Neural cell (in vitro differentiated cells): ENCODE measurements around the gene PPP2R2D. TPM values are rescaled to one million over a fixed set of nuclear protein-coding genes. Genes with fewer than 3 reads are reported as not detected.

Experiments used
- H2AFZ ChIP-seq: fragments of 200-600, 300-800 bp; sonication (generic), shearing (Covaris generic); 2 replicates; pipeline ENCODE4 v1.6.0; 2014; ENCODE audit warnings: low read depth, mild to moderate bottlenecking, antibody characterized with exemption, low read length, moderate library complexity
- H3F3A ChIP-seq: fragments of 200-600 bp; shearing (Covaris generic); 2 replicates; pipeline ENCODE4 v1.6.1; 2016; ENCODE audit warnings: mild to moderate bottlenecking, moderate library complexity, mixed read lengths, antibody characterized with exemption, low read length; ENCODE audit not compliant: insufficient read depth, poor library complexity, severe bottlenecking
- H3K27ac ChIP-seq: fragments of 200-600, 300-800 bp; sonication (generic), shearing (Covaris generic); 2 replicates; pipeline ENCODE4 v1.5.1; 2014; ENCODE audit warnings: mild to moderate bottlenecking, low read length, moderate library complexity
- H3K27me3 ChIP-seq: fragments of 300-800, 200-600 bp; sonication (generic), shearing (Covaris generic); 2 replicates; pipeline ENCODE4 v1.6.0; 2014; ENCODE audit warnings: mild to moderate bottlenecking, low read depth, low read length, moderate library complexity; ENCODE audit not compliant: insufficient read depth
- H3K36me3 ChIP-seq: fragments of 300-800, 200-600 bp; sonication (generic), shearing (Covaris generic); 2 replicates; pipeline ENCODE4 v1.5.1; 2014; ENCODE audit warnings: mild to moderate bottlenecking, antibody characterized with exemption, low read length, moderate library complexity; ENCODE audit not compliant: insufficient read depth
- H3K4me2 ChIP-seq: fragments of 300-800, 200-600 bp; sonication (generic), shearing (Covaris generic); 2 replicates; pipeline ENCODE4 v1.6.0; 2014; ENCODE audit warnings: mild to moderate bottlenecking, low read length
- H3K4me3 ChIP-seq: fragments of 300-800, 200-600 bp; sonication (generic), shearing (Covaris generic); 2 replicates; pipeline ENCODE4 v1.5.1; 2014; ENCODE audit warnings: mild to moderate bottlenecking, low read length, moderate library complexity
- H3K79me2 ChIP-seq: fragments of 200-600 bp; shearing (Covaris generic); replicated peaks from 2 replicates; pipeline ENCODE4 v1.6.0; 2014; ENCODE audit warnings: mild to moderate bottlenecking, low read length, moderate library complexity; ENCODE audit not compliant: insufficient read depth
- H3K9ac ChIP-seq: fragments of 300-800, 200-600 bp; sonication (generic), shearing (Covaris generic); 2 replicates; pipeline ENCODE4 v1.6.1; 2016; ENCODE audit warnings: mild to moderate bottlenecking, low read length, mixed read lengths
- H3K9me2 ChIP-seq: fragments of 200-600 bp; shearing (Covaris generic); 2 replicates; pipeline ENCODE4 v1.6.1; 2016; ENCODE audit warnings: mild to moderate bottlenecking, low read length, mixed read lengths; ENCODE audit not compliant: insufficient read depth
- H3K9me3 ChIP-seq: fragments of 200-600, 300-800 bp; sonication (generic), shearing (Covaris generic); 2 replicates; pipeline ENCODE4 v1.6.1; 2016; ENCODE audit warnings: mild to moderate bottlenecking, mixed run types, low read length, moderate library complexity, mixed read lengths
- H4K20me1 ChIP-seq: fragments of 200-600 bp; shearing (Covaris generic); 2 replicates; pipeline ENCODE4 v1.6.1; 2016; ENCODE audit warnings: mild to moderate bottlenecking, mixed run types; ENCODE audit not compliant: insufficient read depth
- EP300 ChIP-seq: fragments of 450-650 bp; conservative IDR thresholded peaks from 2 replicates; pipeline ENCODE4 v1.6.1; 2014; ENCODE audit warnings: antibody characterized with exemption, mild to moderate bottlenecking, moderate library complexity; ENCODE audit not compliant: poor library complexity, severe bottlenecking
- EZH2 ChIP-seq: fragments of 200-600, 300-800 bp; shearing (Covaris generic), sonication (generic); IDR thresholded peaks from 2 replicates; pipeline ENCODE4 v1.6.1; 2014; ENCODE audit warnings: antibody characterized with exemption, low read length, borderline replicate concordance, mild to moderate bottlenecking; ENCODE audit not compliant: insufficient read depth, poor library complexity, severe bottlenecking
- MXI1 ChIP-seq: fragments of 450-650 bp; conservative IDR thresholded peaks from 2 replicates; pipeline ENCODE4 v1.6.1; 2014; ENCODE audit warnings: antibody characterized with exemption, mild to moderate bottlenecking; ENCODE audit not compliant: poor library complexity, severe bottlenecking
- POLR2AphosphoS5 ChIP-seq: IDR thresholded peaks from 2 replicates; pipeline ENCODE4 v1.6.1; 2012
- RAD21 ChIP-seq: fragments of 450-650 bp; conservative IDR thresholded peaks from 2 replicates; pipeline ENCODE4 v1.6.1; 2014; ENCODE audit warnings: antibody characterized with exemption, mild to moderate bottlenecking, moderate library complexity
- SMC3 ChIP-seq: fragments of 450-650 bp; conservative IDR thresholded peaks from 2 replicates; pipeline ENCODE4 v1.6.1; 2014; ENCODE audit warnings: antibody characterized with exemption, mild to moderate bottlenecking, moderate library complexity; ENCODE audit not compliant: poor library complexity
- TAF1 ChIP-seq: IDR thresholded peaks from 2 replicates; pipeline ENCODE4 v1.6.1; 2012; ENCODE audit warnings: low read depth
- polyA plus RNA-seq: library from polyadenylated mRNA; depleted of rRNA; stranded (reverse); fragments of >200 nt; gene quantifications from 2 replicates; pipeline ENCODE4 v1.2.3, GENCODE V29; 2014
- TF ChIP-seq, protein P1 (sequence below): fragments of 450-650 bp; IDR thresholded peaks from 2 replicates; pipeline ENCODE4 v1.5.1; 2014; ENCODE audit warnings: antibody characterized with exemption, mild to moderate bottlenecking, moderate library complexity; ENCODE audit not compliant: poor library complexity, severe bottlenecking
- TF ChIP-seq, protein P2 (sequence below): IDR thresholded peaks from 2 replicates; pipeline ENCODE4 v1.6.1; 2012; ENCODE audit warnings: borderline replicate concordance

Gene PPP2R2D
- polyA plus RNA-seq, 1 donor from 2014 or later, result 71.7 TPM

DNA sequence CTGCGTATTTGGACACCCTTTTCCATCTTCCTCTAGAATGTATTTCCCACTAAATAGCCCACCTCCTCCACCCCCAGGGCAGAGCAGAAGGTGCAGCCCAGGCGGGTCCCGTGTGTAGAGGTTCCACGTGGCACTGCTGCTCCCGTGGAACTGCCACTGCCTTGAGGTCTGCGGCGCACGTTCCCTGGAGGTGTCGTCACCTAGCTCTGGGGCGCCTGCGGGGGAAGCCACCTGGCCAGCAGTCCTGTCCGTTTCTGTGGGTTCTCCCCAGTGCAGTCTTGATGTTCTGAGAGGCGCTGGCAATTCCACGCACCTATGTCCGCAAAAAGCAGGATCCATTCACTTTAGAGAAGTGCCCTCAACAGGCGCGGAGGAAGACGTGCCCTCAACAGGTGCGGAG lies 59.0 kb downstream of the PPP2R2D start:
- H3K9ac ChIP-seq, result no peak overlapping the region
- no peaks in the 10 kb centered on the region for H3K27me3 ChIP-seq
- no peaks in the 10 kb centered on the region for H3K9me2 ChIP-seq
- no peaks in the 10 kb centered on the region for H3K9me3 ChIP-seq
- H3F3A ChIP-seq, result no peaks in the 10 kb centered on the region
- TF ChIP-seq, protein P1, sequence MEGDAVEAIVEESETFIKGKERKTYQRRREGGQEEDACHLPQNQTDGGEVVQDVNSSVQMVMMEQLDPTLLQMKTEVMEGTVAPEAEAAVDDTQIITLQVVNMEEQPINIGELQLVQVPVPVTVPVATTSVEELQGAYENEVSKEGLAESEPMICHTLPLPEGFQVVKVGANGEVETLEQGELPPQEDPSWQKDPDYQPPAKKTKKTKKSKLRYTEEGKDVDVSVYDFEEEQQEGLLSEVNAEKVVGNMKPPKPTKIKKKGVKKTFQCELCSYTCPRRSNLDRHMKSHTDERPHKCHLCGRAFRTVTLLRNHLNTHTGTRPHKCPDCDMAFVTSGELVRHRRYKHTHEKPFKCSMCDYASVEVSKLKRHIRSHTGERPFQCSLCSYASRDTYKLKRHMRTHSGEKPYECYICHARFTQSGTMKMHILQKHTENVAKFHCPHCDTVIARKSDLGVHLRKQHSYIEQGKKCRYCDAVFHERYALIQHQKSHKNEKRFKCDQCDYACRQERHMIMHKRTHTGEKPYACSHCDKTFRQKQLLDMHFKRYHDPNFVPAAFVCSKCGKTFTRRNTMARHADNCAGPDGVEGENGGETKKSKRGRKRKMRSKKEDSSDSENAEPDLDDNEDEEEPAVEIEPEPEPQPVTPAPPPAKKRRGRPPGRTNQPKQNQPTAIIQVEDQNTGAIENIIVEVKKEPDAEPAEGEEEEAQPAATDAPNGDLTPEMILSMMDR, result no peak
- TF ChIP-seq MXI1, result no peak
- TF ChIP-seq RAD21, result no peak
- TF ChIP-seq POLR2AphosphoS5, result no peak
- no peak for TF ChIP-seq TAF1
- TF ChIP-seq EZH2, result no peak
- TF ChIP-seq, protein P2, sequence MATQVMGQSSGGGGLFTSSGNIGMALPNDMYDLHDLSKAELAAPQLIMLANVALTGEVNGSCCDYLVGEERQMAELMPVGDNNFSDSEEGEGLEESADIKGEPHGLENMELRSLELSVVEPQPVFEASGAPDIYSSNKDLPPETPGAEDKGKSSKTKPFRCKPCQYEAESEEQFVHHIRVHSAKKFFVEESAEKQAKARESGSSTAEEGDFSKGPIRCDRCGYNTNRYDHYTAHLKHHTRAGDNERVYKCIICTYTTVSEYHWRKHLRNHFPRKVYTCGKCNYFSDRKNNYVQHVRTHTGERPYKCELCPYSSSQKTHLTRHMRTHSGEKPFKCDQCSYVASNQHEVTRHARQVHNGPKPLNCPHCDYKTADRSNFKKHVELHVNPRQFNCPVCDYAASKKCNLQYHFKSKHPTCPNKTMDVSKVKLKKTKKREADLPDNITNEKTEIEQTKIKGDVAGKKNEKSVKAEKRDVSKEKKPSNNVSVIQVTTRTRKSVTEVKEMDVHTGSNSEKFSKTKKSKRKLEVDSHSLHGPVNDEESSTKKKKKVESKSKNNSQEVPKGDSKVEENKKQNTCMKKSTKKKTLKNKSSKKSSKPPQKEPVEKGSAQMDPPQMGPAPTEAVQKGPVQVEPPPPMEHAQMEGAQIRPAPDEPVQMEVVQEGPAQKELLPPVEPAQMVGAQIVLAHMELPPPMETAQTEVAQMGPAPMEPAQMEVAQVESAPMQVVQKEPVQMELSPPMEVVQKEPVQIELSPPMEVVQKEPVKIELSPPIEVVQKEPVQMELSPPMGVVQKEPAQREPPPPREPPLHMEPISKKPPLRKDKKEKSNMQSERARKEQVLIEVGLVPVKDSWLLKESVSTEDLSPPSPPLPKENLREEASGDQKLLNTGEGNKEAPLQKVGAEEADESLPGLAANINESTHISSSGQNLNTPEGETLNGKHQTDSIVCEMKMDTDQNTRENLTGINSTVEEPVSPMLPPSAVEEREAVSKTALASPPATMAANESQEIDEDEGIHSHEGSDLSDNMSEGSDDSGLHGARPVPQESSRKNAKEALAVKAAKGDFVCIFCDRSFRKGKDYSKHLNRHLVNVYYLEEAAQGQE, result no peak
- TF ChIP-seq EP300, result no peak
- TF ChIP-seq SMC3, result no peak
- H2AFZ ChIP-seq, result no peak overlapping the region
- H3K4me2 ChIP-seq, result no peak overlapping the region
- no peak overlapping the region for H3K27ac ChIP-seq
- no peaks in the 10 kb centered on the region for H3K79me2 ChIP-seq
- H3K36me3 ChIP-seq, result no peaks in the 10 kb centered on the region
- no peak overlapping the region for H3K4me3 ChIP-seq
- no peaks in the 10 kb centered on the region for H4K20me1 ChIP-seq

DNA sequence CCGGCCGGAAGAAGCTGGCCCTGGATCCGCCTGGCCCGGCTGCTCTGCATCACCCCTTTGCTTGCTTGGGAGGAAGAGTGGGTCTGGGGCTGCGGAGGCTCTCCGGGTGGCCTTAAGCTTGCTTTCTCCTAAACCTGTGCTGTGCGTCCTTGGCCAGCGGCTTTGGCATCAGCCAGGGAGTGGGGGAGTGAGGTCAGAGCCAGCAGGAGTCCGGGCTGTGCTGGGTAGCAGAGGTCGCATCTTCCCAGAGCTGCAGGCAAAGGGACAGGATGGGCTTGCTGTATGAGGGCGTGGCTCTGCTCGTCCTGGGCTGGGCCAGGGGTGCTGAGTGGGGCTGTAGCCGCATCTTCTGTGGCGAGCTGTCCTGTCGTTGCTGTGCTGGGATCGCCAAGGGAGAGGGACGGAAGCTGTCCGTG lies 59.8 kb downstream of the PPP2R2D start:
- Histone ChIP-seq H2AFZ (no peak overlapping the region), H4K20me1 (no peaks in the 10 kb centered on the region), H3K27ac (no peak overlapping the region), H3K79me2 (no peaks in the 10 kb centered on the region), H3K27me3 (no peaks in the 10 kb centered on the region), H3F3A (no peaks in the 10 kb centered on the region), H3K9me2 (no peaks in the 10 kb centered on the region), H3K4me3 (no peak overlapping the region), H3K9ac (no peak overlapping the region), H3K4me2 (no peak overlapping the region), H3K36me3 (no peaks in the 10 kb centered on the region), H3K9me3 (no peaks in the 10 kb centered on the region)
- TF ChIP-seq MXI1, result no peak
- TF ChIP-seq, protein P1, result no peak
- no peak for TF ChIP-seq RAD21
- TF ChIP-seq POLR2AphosphoS5, result no peak
- TF ChIP-seq, protein P2, result no peak
- no peak for TF ChIP-seq SMC3
